ENCODE data around the gene CAND1.
"Not testable (repeated sequence)": the region's sequence is repeated elsewhere in the genome, so short reads cannot be mapped to it uniquely, and the experiment has no call there.

Gene CAND1

GRCh38 chr12:67280572-67280971 is 11.4 kb downstream of the CAND1 start:
- DNase-seq, result no peak

- no peak for DNase-seq
These were observed 15.4 kb downstream of the CAND1 start for GRCh38 chr12:67284561-67284960.

GRCh38 chr12:67286257-67286656 is 17.1 kb downstream of the CAND1 start:
- no peak for DNase-seq

GRCh38 chr12:67287311-67287710 is 18.2 kb downstream of the CAND1 start:
- DNase-seq, result no peak

- no peak for DNase-seq
These were observed 19.4 kb downstream of the CAND1 start for GRCh38 chr12:67288561-67288960.

GRCh38 chr12:67290378-67290777 is 21.2 kb downstream of the CAND1 start:
- DNase-seq, result no peak

GRCh38 chr12:67299526-67299925 is 30.4 kb downstream of the CAND1 start:
- DNase-seq, result no peak

GRCh38 chr12:67299926-67300325 is 30.8 kb downstream of the CAND1 start:
- no peak for DNase-seq

GRCh38 chr12:67302162-67302561 is 33.0 kb downstream of the CAND1 start:
- no peak for DNase-seq

GRCh38 chr12:67305544-67305943 is 36.4 kb downstream of the CAND1 start:
- no peak for DNase-seq

GRCh38 chr12:67306712-67307111 is 37.6 kb downstream of the CAND1 start:
- DNase-seq, result no peak

- no peak for DNase-seq
These were observed 46.5 kb downstream of the CAND1 start for GRCh38 chr12:67315661-67316060.

- DNase-seq, result no peak
These were observed 49.6 kb downstream of the CAND1 start for GRCh38 chr12:67318786-67319185.

- no peak for DNase-seq
These were observed 50.8 kb downstream of the CAND1 start for GRCh38 chr12:67319936-67320335.

- no peak for DNase-seq
These were observed 51.6 kb downstream of the CAND1 start for GRCh38 chr12:67320614-67321295.

- DNase-seq, result no peak
These were observed 53.4 kb downstream of the CAND1 start for GRCh38 chr12:67322580-67322979.

GRCh38 chr12:67323007-67323406 is 53.8 kb downstream of the CAND1 start:
- no peak for DNase-seq

GRCh38 chr12:67326637-67327036 is 57.5 kb downstream of the CAND1 start:
- DNase-seq, result no peak

- DNase-seq, result no peak
These were observed 58.3 kb downstream of the CAND1 start for GRCh38 chr12:67327466-67327865.

- DNase-seq, result no peak
These were observed 62.0 kb downstream of the CAND1 start for GRCh38 chr12:67331123-67331522.

GRCh38 chr12:67331828-67332227 is 62.7 kb downstream of the CAND1 start:
- no peak for DNase-seq

- DNase-seq, result no peak
These were observed 64.5 kb downstream of the CAND1 start for GRCh38 chr12:67333649-67334048.

- no peak for DNase-seq
These were observed 69.3 kb downstream of the CAND1 start for GRCh38 chr12:67338426-67338825.

- DNase-seq, result no peak
These were observed 70.4 kb downstream of the CAND1 start for GRCh38 chr12:67339530-67339929.

- DNase-seq, result not testable (repeated sequence)
These were observed 71.9 kb downstream of the CAND1 start for GRCh38 chr12:67341086-67341485.

Measured in fibroblast of skin of abdomen (primary cell).